ENCODE data around the gene SLC11A2. TPM values are rescaled to one million over a fixed set of nuclear protein-coding genes. Genes with fewer than 3 reads are reported as not detected.
A peak's percentile ranks its signal among the peaks of the same experiment; 100 is the strongest.
"Not testable (repeated sequence)": the region's sequence is repeated elsewhere in the genome, so short reads cannot be mapped to it uniquely, and the experiment has no call there.

The SLC11A2 gene
- total and polyA plus RNA-seq, 2 experiments from 2014 or later = 18.7 to 22.8 TPM

DNA sequence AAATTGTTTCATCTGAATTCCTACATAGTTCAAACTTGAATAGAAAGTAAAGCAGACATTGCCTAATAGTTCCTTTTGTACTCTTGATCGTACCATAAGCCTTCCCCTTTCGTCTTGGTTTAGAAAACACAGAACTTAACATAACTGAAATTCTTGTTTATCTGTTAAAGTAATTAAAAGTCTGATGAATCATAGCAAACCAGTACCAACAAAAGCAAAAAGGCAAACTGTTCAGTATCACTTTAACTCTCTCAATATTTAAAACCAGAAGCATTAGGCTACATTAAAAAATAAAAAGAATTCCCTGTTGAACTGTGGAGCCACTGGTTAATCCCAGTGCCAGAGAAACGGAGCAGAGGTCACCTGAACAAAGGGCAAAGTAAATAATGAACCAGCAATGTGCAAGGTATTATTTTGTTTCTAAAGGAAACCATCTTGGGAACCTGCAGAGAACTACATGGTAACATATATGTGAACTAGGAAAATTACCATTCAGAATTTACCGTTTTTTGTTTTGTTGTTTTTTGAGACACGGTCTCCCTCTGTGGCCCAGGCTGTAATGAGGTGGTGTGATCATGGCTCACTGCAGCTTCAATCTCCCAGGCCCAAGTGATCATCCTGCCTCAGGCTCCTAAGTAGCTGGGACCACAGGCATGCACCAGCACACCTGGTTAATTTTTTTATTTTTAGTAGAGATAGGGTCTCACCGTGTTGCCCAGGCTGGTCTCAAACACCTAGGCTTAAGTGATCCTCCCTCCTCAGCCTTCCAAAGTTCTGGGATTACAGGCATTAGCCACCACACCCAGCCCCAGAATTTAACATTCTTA, 91.0 kb downstream of the SLC11A2 start:
- Histone ChIP-seq H4K20me1 (ENCODE audit: insufficient read depth) (no peaks in the 10 kb centered on the region), H3F3A (ENCODE audit: insufficient read depth) (peaks cover 13% of the 10 kb centered on the region; the same call in 1 of the 2 replicates), H3K27me3 (replicated peaks; ENCODE audit: insufficient read depth) (no peaks in the 10 kb centered on the region), H3K36me3 (ENCODE audit: low read depth) (no peaks in the 10 kb centered on the region), H3K9me3 (ENCODE audit: low read depth) (no peaks in the 10 kb centered on the region), H3K4me1 (ENCODE audit: insufficient read depth) (peaks cover 15% of the 10 kb centered on the region), H3K9ac (peak overlapping the region; percentile 31), H3K79me2 (ENCODE audit: insufficient read depth) (no peaks in the 10 kb centered on the region), H3K4me3 (peak overlapping the region; percentile 29), H3K4me2 (ENCODE audit: unreplicated experiment) (peak overlapping the region; percentile 79), H3K27ac (peak overlapping the region; percentile 7; the same call in 1 of the 2 replicates), H2AFZ (peak overlapping the region; percentile 59), H3K9me2 (ENCODE audit: insufficient read depth) (no peaks in the 10 kb centered on the region)
- whole genome bisulfite sequencing, 2 experiments (ENCODE audit: low coverage in 1 of 2, low lambda C conversion rate in 2 of 2, missing lambda C conversion rate in 2 of 2) = 14 to 15% methylated on average over 6 of the region's 6 CpGs
- peak; percentile 53 for DNase-seq
- in situ Hi-C loops (cut with MboI) = no loop called here
- TF ChIP-seq EZH2 (IDR thresholded peaks at IDR 0.05; ENCODE audit: insufficient read depth, poor library complexity, severe bottlenecking) = no peak
- no peak for TF ChIP-seq EZH2phosphoT487 (IDR thresholded peaks at IDR 0.05; ENCODE audit: insufficient read depth, low read depth)

DNA sequence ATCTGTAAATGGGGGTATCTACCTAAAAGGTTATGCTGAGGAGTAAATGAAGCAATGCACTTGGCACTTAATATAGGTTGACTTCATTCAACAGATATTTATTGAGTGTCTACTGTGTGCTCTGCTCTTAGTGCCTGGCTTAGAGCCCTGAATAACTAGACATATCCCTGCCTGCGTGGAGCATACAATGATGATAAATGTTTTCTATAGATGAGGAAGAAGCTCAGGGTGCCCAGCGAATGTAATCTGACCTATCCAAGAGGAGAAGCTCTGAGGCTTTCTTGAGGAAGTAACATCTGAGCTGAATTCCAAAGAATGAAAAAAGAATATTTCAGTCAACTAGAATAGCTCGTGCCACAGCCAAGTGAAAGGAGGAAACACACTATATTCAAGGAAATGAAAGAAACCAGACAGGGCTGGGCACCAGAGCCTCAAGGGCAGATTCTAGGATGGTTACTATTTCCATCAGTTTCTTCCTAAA, 91.8 kb downstream of the SLC11A2 start:
- Histone ChIP-seq H3K9me3 (ENCODE audit: low read depth) (no peaks in the 10 kb centered on the region), H3K4me2 (ENCODE audit: unreplicated experiment) (peak overlapping the region; percentile 79), H3K9me2 (ENCODE audit: insufficient read depth) (no peaks in the 10 kb centered on the region), H3K4me1 (ENCODE audit: insufficient read depth) (peaks cover 15% of the 10 kb centered on the region), H3F3A (ENCODE audit: insufficient read depth) (peaks cover 13% of the 10 kb centered on the region; the same call in 1 of the 2 replicates), H3K79me2 (ENCODE audit: insufficient read depth) (no peaks in the 10 kb centered on the region), H3K27ac (0 out of 2 replicates have a peak overlapping the region, but pooled peaks have one; percentile 7), H3K27me3 (replicated peaks; ENCODE audit: insufficient read depth) (no peaks in the 10 kb centered on the region), H2AFZ (peak overlapping the region; percentile 59), H3K4me3 (peak overlapping the region; percentile 29), H4K20me1 (ENCODE audit: insufficient read depth) (no peaks in the 10 kb centered on the region), H3K9ac (peak overlapping the region; percentile 31), H3K36me3 (ENCODE audit: low read depth) (no peaks in the 10 kb centered on the region)
- WGBS, 2 experiments (ENCODE audit: low coverage in 1 of 2, low lambda C conversion rate in 2 of 2, missing lambda C conversion rate in 2 of 2) = 30 to 35% methylated on average over 3 of the region's 3 CpGs
- no peak for TF ChIP-seq EZH2 (IDR thresholded peaks at IDR 0.05; ENCODE audit: insufficient read depth, poor library complexity, severe bottlenecking)
- no peak for TF ChIP-seq EZH2phosphoT487 (IDR thresholded peaks at IDR 0.05; ENCODE audit: insufficient read depth, low read depth)
- in situ Hi-C loops (cut with MboI) = no loop called here
- peak; percentile 18 for DNase-seq

DNA sequence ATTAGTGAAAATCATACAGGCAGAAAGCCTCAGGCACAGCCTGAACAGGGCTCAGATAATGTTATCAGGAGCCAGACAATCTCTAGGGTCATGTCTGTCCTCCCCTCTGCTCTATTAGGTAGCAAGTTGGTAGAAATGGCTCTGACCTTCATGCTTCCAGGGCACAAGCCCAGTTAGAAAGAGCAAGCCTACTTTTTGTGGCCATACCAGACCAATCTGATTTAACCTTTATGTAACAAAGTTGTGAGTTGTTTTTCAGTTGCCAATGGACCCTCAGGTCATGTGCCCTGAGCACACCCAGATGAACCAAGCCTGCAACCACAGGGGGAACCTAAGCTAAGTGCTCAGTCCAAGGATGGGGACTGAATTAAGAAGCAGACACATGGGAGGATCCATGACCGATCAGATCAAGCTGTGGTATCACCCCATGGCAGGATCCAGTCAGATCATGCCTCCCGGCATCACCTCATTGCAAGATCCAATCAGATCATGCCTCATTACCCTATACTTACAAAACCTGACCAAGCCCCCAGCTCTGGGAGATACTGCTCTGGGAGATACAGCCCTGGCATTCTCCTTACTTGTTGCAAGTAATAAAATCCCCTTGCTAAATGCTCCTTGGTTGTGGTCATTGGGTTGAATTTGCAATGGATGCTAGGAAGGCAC, 92.6 kb downstream of the SLC11A2 start:
- H3K9ac ChIP-seq = no peak overlapping the region
- peaks cover 15% of the 10 kb centered on the region for H3K4me1 ChIP-seq (ENCODE audit: insufficient read depth)
- no peak overlapping the region for H3K27ac ChIP-seq
- H3K36me3 ChIP-seq (ENCODE audit: low read depth) = no peaks in the 10 kb centered on the region
- H3K27me3 ChIP-seq (replicated peaks; ENCODE audit: insufficient read depth) = no peaks in the 10 kb centered on the region
- H4K20me1 ChIP-seq (ENCODE audit: insufficient read depth) = no peaks in the 10 kb centered on the region
- DNase-seq = no peak
- no peaks in the 10 kb centered on the region for H3K79me2 ChIP-seq (ENCODE audit: insufficient read depth)
- TF ChIP-seq EZH2phosphoT487 (IDR thresholded peaks at IDR 0.05; ENCODE audit: insufficient read depth, low read depth) = no peak
- no peak for TF ChIP-seq EZH2 (IDR thresholded peaks at IDR 0.05; ENCODE audit: insufficient read depth, poor library complexity, severe bottlenecking)
- H3F3A ChIP-seq (ENCODE audit: insufficient read depth) = peaks cover 13% of the 10 kb centered on the region; the same call in 1 of the 2 replicates
- in situ Hi-C loops (cut with MboI) = no loop called here
- no peak overlapping the region for H3K4me3 ChIP-seq
- H3K9me2 ChIP-seq (ENCODE audit: insufficient read depth) = no peaks in the 10 kb centered on the region
- no peaks in the 10 kb centered on the region for H3K9me3 ChIP-seq (ENCODE audit: low read depth)
- H2AFZ ChIP-seq = no peak overlapping the region
- H3K4me2 ChIP-seq (ENCODE audit: unreplicated experiment) = no peak overlapping the region
- WGBS, 2 experiments (ENCODE audit: low coverage in 1 of 2, low lambda C conversion rate in 2 of 2, missing lambda C conversion rate in 2 of 2) = 94 to 100% methylated on average over 2 of the region's 2 CpGs

GRCh38 chr12:50932787-50933280, 93.3 kb downstream of the SLC11A2 start:
- no peaks in the 10 kb centered on the region for H4K20me1 ChIP-seq (ENCODE audit: insufficient read depth)
- in situ Hi-C loops (cut with MboI) = no loop called here
- DNase-seq = no peak
- no peak overlapping the region for H3K4me3 ChIP-seq
- H3K79me2 ChIP-seq (ENCODE audit: insufficient read depth) = no peaks in the 10 kb centered on the region
- TF ChIP-seq EZH2phosphoT487 (IDR thresholded peaks at IDR 0.05; ENCODE audit: insufficient read depth, low read depth) (no peak), EZH2 (IDR thresholded peaks at IDR 0.05; ENCODE audit: insufficient read depth, poor library complexity, severe bottlenecking) (no peak)
- no peaks in the 10 kb centered on the region for H3K27me3 ChIP-seq (replicated peaks; ENCODE audit: insufficient read depth)
- H3F3A ChIP-seq (ENCODE audit: insufficient read depth) = peaks cover 13% of the 10 kb centered on the region; the same call in 1 of the 2 replicates
- H3K9ac ChIP-seq = no peak overlapping the region
- peaks cover 15% of the 10 kb centered on the region for H3K4me1 ChIP-seq (ENCODE audit: insufficient read depth)
- H3K9me2 ChIP-seq (ENCODE audit: insufficient read depth) = no peaks in the 10 kb centered on the region
- H3K9me3 ChIP-seq (ENCODE audit: low read depth) = no peaks in the 10 kb centered on the region
- no peak overlapping the region for H3K27ac ChIP-seq
- no peak overlapping the region for H3K4me2 ChIP-seq (ENCODE audit: unreplicated experiment)
- H3K36me3 ChIP-seq (ENCODE audit: low read depth) = no peaks in the 10 kb centered on the region
- H2AFZ ChIP-seq = no peak overlapping the region
- WGBS, 2 experiments (ENCODE audit: low coverage in 1 of 2, low lambda C conversion rate in 2 of 2, missing lambda C conversion rate in 2 of 2) = 23 to 36% methylated on average over 2 of the region's 2 CpGs

DNA sequence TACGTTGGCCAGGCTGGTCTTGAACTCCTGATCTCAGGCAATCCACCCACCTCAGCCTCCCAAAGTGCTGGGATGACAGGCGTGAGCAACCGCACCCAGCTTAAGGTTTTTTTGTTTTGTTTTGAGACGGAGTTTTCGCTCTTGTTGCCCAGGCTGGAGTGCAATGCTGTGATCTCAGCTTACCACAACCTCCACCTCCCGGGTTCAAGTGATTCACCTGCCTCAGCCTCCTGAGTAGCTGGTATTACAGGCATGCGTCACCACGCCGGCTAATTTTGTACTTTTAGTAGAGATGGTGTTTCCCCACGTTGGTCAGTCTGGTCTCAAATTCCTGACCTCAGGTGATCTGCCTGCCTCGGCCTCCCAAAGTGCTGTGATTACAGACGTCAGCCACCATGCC, 95.7 kb downstream of the SLC11A2 start:
- in situ Hi-C loops (cut with MboI); DNase-seq; H3K9me3 ChIP-seq (ENCODE audit: low read depth); H3K79me2 ChIP-seq (ENCODE audit: insufficient read depth); H4K20me1 ChIP-seq (ENCODE audit: insufficient read depth); H3K4me3 ChIP-seq; H2AFZ ChIP-seq; H3K9ac ChIP-seq; H3K27ac ChIP-seq; H3K36me3 ChIP-seq (ENCODE audit: low read depth); H3K27me3 ChIP-seq (replicated peaks; ENCODE audit: insufficient read depth); H3K9me2 ChIP-seq (ENCODE audit: insufficient read depth); H3K4me2 ChIP-seq (ENCODE audit: unreplicated experiment): not testable (repeated sequence)
- H3K4me1 ChIP-seq (ENCODE audit: insufficient read depth) = peaks cover 14% of the 10 kb centered on the region
- WGBS, 2 experiments (ENCODE audit: low coverage in 1 of 2, low lambda C conversion rate in 2 of 2, missing lambda C conversion rate in 2 of 2) = 94 to 97% methylated on average over 12 of the region's 12 CpGs
- H3F3A ChIP-seq (ENCODE audit: insufficient read depth) = peaks cover 13% of the 10 kb centered on the region; the same call in 1 of the 2 replicates
